ENCODE results near the gene NELL2. TPM values are rescaled to one million over a fixed set of nuclear protein-coding genes. Genes with fewer than 3 reads are reported as not detected.

The NELL2 gene
- total and polyA plus RNA-seq, 10 of the 15 experiments (the other 5 are each of a cell fraction or from before 2014, with no cell fraction given), result 0.27 to 2.3 (median 0.76) TPM

DNA sequence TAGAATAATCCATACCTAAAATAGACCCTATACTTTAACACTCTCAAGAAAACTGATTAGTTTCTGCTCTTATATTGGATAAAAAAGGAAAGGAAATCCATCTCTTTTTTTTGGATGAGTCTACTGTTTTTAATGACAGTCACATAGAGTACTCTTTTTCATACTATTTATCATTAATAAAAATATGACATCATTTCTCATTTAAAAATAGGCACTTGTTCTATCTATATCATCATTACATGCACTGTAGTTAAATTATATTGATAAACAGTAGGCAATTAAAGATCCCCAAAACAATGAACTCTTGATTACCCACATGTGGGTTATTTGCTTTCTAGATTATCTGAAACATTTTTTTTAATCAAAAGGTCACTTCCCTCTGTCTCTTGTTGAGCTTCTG is 338.8 kb downstream of the NELL2 start (continued):
- TF ChIP-seq SRF (IDR thresholded peaks at IDR 0.05; ENCODE audit: low read depth in 2 of 2, low read length in 2 of 2) (no peak), SUZ12 (IDR thresholded peaks at IDR 0.05; ENCODE audit: unreplicated experiment) (no peak), RFX5 (IDR thresholded peaks at IDR 0.05; ENCODE audit: low read depth, low read length) (no peak)

DNA sequence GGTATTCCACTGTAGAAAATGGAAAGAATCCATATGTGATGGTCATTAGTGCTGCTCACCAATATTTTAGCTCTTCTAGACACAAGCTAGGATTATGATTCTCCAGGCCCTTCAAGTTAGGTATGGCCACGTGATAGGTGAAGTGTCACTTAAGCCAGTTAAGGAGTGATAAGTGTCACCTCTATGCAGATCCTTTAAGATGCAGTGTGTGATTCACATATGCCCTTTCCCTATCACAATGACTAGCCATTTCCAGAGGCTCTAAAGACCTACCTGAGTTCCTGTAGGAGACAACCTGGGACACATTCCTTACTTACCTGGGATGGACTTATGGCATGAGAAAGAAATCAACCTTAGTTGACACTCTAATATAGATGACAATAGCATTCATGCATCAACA is 343.2 kb downstream of the NELL2 start:
- RAD21 ChIA-PET (ENCODE audit: unreplicated experiment), result no interaction called here
- intact Hi-C loops (cut with micrococcal nuclease; ENCODE audit: unreplicated experiment), result no loop called here

More for the DNA sequence above, 343.2 kb downstream of the NELL2 start:
- Histone ChIP-seq H4K20me1 (ENCODE audit: control insufficient read depth, insufficient read depth) (no peaks in the 10 kb centered on the region), H3K36me3 (ENCODE audit: control insufficient read depth in 2 of 2, insufficient read depth in 2 of 2, low read length in 1 of 2) (no peaks in the 10 kb centered on the region), H3K4me3 (no peak overlapping the region), H3K4me1 (ENCODE audit: control insufficient read depth, insufficient read depth, low read length) (no peaks in the 10 kb centered on the region), H2AFZ (ENCODE audit: control insufficient read depth, low read depth, low read length) (no peak overlapping the region), H3K4me2 (ENCODE audit: control insufficient read depth, insufficient read depth) (no peak overlapping the region), H3K27ac (ENCODE audit: control insufficient read depth, insufficient read depth) (no peak overlapping the region), H3K9me3 (replicated peaks; ENCODE audit: control insufficient read depth, insufficient read depth, low read length) (no peaks in the 10 kb centered on the region), H3K27me3 (replicated peaks in 1 of 2; ENCODE audit: control insufficient read depth in 2 of 2, insufficient read depth in 2 of 2, low read length in 1 of 2) (no peaks in the 10 kb centered on the region), H3K79me2 (ENCODE audit: control insufficient read depth, insufficient read depth, low read length) (no peaks in the 10 kb centered on the region), H3K9ac (ENCODE audit: control insufficient read depth, insufficient read depth, low read length) (no peak overlapping the region)
- POLR2A ChIA-PET, result no interaction called here
- no peak for TF ChIP-seq POLR2AphosphoS5 (IDR thresholded peaks at IDR 0.05; ENCODE audit: low read length)
- no peak for TF ChIP-seq ZZZ3 (IDR thresholded peaks at IDR 0.05; ENCODE audit: control insufficient read depth, insufficient read length, low read depth)
- TF ChIP-seq BACH1 (IDR thresholded peaks at IDR 0.05; ENCODE audit: borderline replicate concordance), result no peak
- TF ChIP-seq NRF1 (conservative IDR thresholded peaks at IDR 0.05; ENCODE audit: low read depth, low read length), result no peak
- BruUV-seq (replicated peaks), result no TSS peak
- in situ Hi-C loops (cut with MboI), result no loop called here
- FAIRE-seq (no peak), ATAC-seq (no peak), DNase-seq (ENCODE audit: low read depth, low spot score) (no peak)
- WGBS (ENCODE audit: insufficient coverage, insufficient replicate concordance, low lambda C conversion rate, missing lambda C conversion rate), result 0% methylated on average over 1 of the region's 1 CpG
- SMC1A ChIA-PET (ENCODE audit: uncharacterized antibody, unreplicated experiment), result interaction anchor here (1.3 to 1.4 kb wide), 2 partner anchors 10 to 39 kb away, joined by 3 read pairs; no protein-coding TSS in a partner anchor
- CTCF ChIA-PET, result interaction anchor here (1.2 kb wide), 1 partner anchor 15 kb away, joined by 3 read pairs; no protein-coding TSS in a partner anchor
